ENCODE results near the gene CHD1L. TPM values are rescaled to one million over a fixed set of nuclear protein-coding genes. Genes with fewer than 3 reads are reported as not detected.

CHD1L gene
- total RNA-seq, 2 donors from 2014 or later, result 11.5 to 21.5 TPM

- peaks cover 72% of the 10 kb centered on the region for H3K4me1 ChIP-seq
- ATAC-seq, result no peak
- H3K4me3 ChIP-seq, result no peak overlapping the region
- TF ChIP-seq POLR2A (IDR thresholded peaks at IDR 0.05), result no peak
- no peak for TF ChIP-seq CTCF (IDR thresholded peaks at IDR 0.05)
- no peaks in the 10 kb centered on the region for H3K27me3 ChIP-seq
- intact Hi-C loops (cut with DNase I), result no loop called here
- H3K36me3 ChIP-seq (replicated peaks in 1 of 2; ENCODE audit: insufficient read depth in 1 of 2, low read depth in 2 of 2), result no peaks in the 10 kb centered on the region
- H3K27ac ChIP-seq, result peak overlapping the region in 3 of 4 donors; percentile 28 to 55 (median 48)
- no peak for DNase-seq
- H3K9me3 ChIP-seq, result no peaks in the 10 kb centered on the region
These were observed 27.5 kb upstream of the CHD1L start for GRCh38 chr1:147214842-147215539.

GRCh38 chr1:147215540-147215916, 27.0 kb upstream of the CHD1L start:
- Histone ChIP-seq H3K36me3 (replicated peaks in 1 of 2; ENCODE audit: insufficient read depth in 1 of 2, low read depth in 2 of 2) (no peaks in the 10 kb centered on the region), H3K4me3 (no peak overlapping the region), H3K4me1 (peaks cover 67% of the 10 kb centered on the region), H3K9me3 (no peaks in the 10 kb centered on the region), H3K27me3 (no peaks in the 10 kb centered on the region), H3K27ac (peak overlapping the region in 3 of 4 donors; percentile 28 to 59 (median 48))
- intact Hi-C loops (cut with DNase I), result no loop called here
- TF ChIP-seq CTCF (IDR thresholded peaks at IDR 0.05), result no peak
- TF ChIP-seq POLR2A (IDR thresholded peaks at IDR 0.05), result no peak
- DNase-seq (no peak), ATAC-seq (peak; percentile 84)
- 10 to 14% methylated on average over 2 of the region's 2 CpGs for WGBS, 2 donors

GRCh38 chr1:147216124-147216523, 26.4 kb upstream of the CHD1L start:
- intact Hi-C loops (cut with DNase I), result no loop called here
- TF ChIP-seq POLR2A (IDR thresholded peaks at IDR 0.05) (no peak), CTCF (IDR thresholded peaks at IDR 0.05) (no peak)
- DNase-seq (no peak), ATAC-seq (no peak)
- Histone ChIP-seq H3K27me3 (no peaks in the 10 kb centered on the region), H3K4me1 (peaks cover 64% of the 10 kb centered on the region), H3K27ac (peak overlapping the region in 2 of 4 donors; percentile 28 to 59), H3K4me3 (no peak overlapping the region), H3K9me3 (no peaks in the 10 kb centered on the region), H3K36me3 (replicated peaks in 1 of 2; ENCODE audit: insufficient read depth in 1 of 2, low read depth in 2 of 2) (no peaks in the 10 kb centered on the region)
- WGBS, 2 donors, result 89 to 95% methylated on average over 3 of the region's 3 CpGs

- intact Hi-C loops (cut with DNase I), result no loop called here
- no peaks in the 10 kb centered on the region for H3K27me3 ChIP-seq
- H3K4me3 ChIP-seq, result no peak overlapping the region
- no peak for ATAC-seq
- no peak for TF ChIP-seq CTCF (IDR thresholded peaks at IDR 0.05)
- TF ChIP-seq POLR2A (IDR thresholded peaks at IDR 0.05), result no peak
- H3K36me3 ChIP-seq (replicated peaks in 1 of 2; ENCODE audit: insufficient read depth in 1 of 2, low read depth in 2 of 2), result no peaks in the 10 kb centered on the region
- 93 to 98% methylated on average over 7 of the region's 7 CpGs for WGBS, 2 donors
- H3K9me3 ChIP-seq, result no peaks in the 10 kb centered on the region
- no peak overlapping the region for H3K27ac ChIP-seq
- H3K4me1 ChIP-seq, result peaks cover 64% of the 10 kb centered on the region
- DNase-seq, result no peak
These were observed 25.3 kb upstream of the CHD1L start for GRCh38 chr1:147217141-147217540.

GRCh38 chr1:147218606-147219005, 23.9 kb upstream of the CHD1L start:
- no peaks in the 10 kb centered on the region for H3K27me3 ChIP-seq
- no peak overlapping the region for H3K27ac ChIP-seq
- DNase-seq (no peak), ATAC-seq (no peak)
- peaks cover 67% of the 10 kb centered on the region for H3K4me1 ChIP-seq
- intact Hi-C loops (cut with DNase I), result no loop called here
- H3K9me3 ChIP-seq, result no peaks in the 10 kb centered on the region
- H3K4me3 ChIP-seq, result no peak overlapping the region
- whole genome bisulfite sequencing, 2 donors, result 44 to 60% methylated on average over 3 of the region's 3 CpGs
- no peak for TF ChIP-seq POLR2A (IDR thresholded peaks at IDR 0.05)
- TF ChIP-seq CTCF (IDR thresholded peaks at IDR 0.05), result no peak
- no peaks in the 10 kb centered on the region for H3K36me3 ChIP-seq (replicated peaks in 1 of 2; ENCODE audit: insufficient read depth in 1 of 2, low read depth in 2 of 2)
